Activated naive CD8-positive, alpha-beta T cell treated with anti-CD3 and anti-CD28 coated beads, Interleukin-2, amount 50 U/mL, for 24 hours (primary cell): ENCODE data around the gene APPBP2.
"Not testable (repeated sequence)": the region's sequence is repeated elsewhere in the genome, so short reads cannot be mapped to it uniquely, and the experiment has no call there.

Source experiments
- ATAC-seq: fragments of 150-1000 bp; cut with Tn5 transposase; one replicate; pipeline ENCODE4 v1.10.0; 2021
- DNase-seq: peaks from one replicate; pipeline ENCODE4 v3.0.0; 2021
- H3K27ac Mint-ChIP-seq: one replicate; pipeline ENCODE4 v1.8.0; 2021; ENCODE audit warnings: mild to moderate bottlenecking, mixed read lengths
- H3K27me3 Mint-ChIP-seq: one replicate; pipeline ENCODE4 v1.8.0; 2021; ENCODE audit warnings: mixed read lengths
- H3K36me3 Mint-ChIP-seq: one replicate; pipeline ENCODE4 v1.8.0; 2021; ENCODE audit warnings: low read depth, mixed read lengths
- H3K4me1 Mint-ChIP-seq: one replicate; pipeline ENCODE4 v1.8.0; 2021; ENCODE audit warnings: mixed read lengths
- H3K4me3 Mint-ChIP-seq: one replicate; pipeline ENCODE4 v1.8.0; 2021; ENCODE audit warnings: mild to moderate bottlenecking, moderate library complexity, mixed read lengths
- H3K9me3 Mint-ChIP-seq: one replicate; pipeline ENCODE4 v1.8.0; 2021; ENCODE audit warnings: mixed read lengths

Gene APPBP2

GRCh38 chr17:60445144-60445543 lies 80.9 kb downstream of the APPBP2 start:
- H3K4me1 Mint-ChIP-seq: no peaks in the 10 kb centered on the region
- no peak overlapping the region for H3K4me3 Mint-ChIP-seq
- no peak overlapping the region for H3K27ac Mint-ChIP-seq
- DNase-seq (no peak), ATAC-seq (no peak)
- H3K36me3 Mint-ChIP-seq: peaks cover 10% of the 10 kb centered on the region
- no peaks in the 10 kb centered on the region for H3K9me3 Mint-ChIP-seq
- no peaks in the 10 kb centered on the region for H3K27me3 Mint-ChIP-seq

- H3K9me3 Mint-ChIP-seq: no peaks in the 10 kb centered on the region
- no peak for DNase-seq
- ATAC-seq: no peak
- H3K4me3 Mint-ChIP-seq: no peak overlapping the region
- H3K27ac Mint-ChIP-seq: no peak overlapping the region
- peaks cover 7% of the 10 kb centered on the region for H3K36me3 Mint-ChIP-seq
- no peaks in the 10 kb centered on the region for H3K4me1 Mint-ChIP-seq
- no peaks in the 10 kb centered on the region for H3K27me3 Mint-ChIP-seq
Measured at GRCh38 chr17:60443713-60444112, 82.3 kb downstream of the APPBP2 start.

GRCh38 chr17:60442271-60443173 lies 83.5 kb downstream of the APPBP2 start:
- Mint-ChIP-seq H3K9me3 (no peaks in the 10 kb centered on the region), H3K27ac (no peak overlapping the region), H3K4me1 (no peaks in the 10 kb centered on the region), H3K27me3 (no peaks in the 10 kb centered on the region), H3K36me3 (no peaks in the 10 kb centered on the region), H3K4me3 (no peak overlapping the region)
- no peak for ATAC-seq
- no peak for DNase-seq

DNA sequence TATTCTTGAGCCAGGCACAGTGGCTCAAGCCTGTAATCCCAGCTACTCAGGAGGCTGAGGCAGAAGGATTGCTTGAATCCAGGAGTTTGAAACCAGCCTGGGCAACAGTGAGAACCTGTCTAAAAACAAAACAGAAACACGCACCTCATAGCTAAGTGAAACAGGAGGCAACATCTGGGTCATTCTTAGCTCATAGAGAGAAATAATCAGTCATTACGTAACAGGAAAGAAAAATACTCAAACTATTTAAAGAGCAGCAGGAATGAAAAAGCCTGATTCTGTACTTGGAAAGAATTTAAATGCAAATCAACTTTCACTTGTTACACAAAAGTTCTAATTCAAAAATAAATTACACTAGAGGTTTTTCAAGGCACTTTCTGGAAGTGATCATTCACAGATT lies 86.5 kb downstream of the APPBP2 start:
- Mint-ChIP-seq H3K9me3 (no peaks in the 10 kb centered on the region), H3K36me3 (no peaks in the 10 kb centered on the region), H3K27me3 (peaks cover 3% of the 10 kb centered on the region), H3K4me1 (peaks cover 3% of the 10 kb centered on the region), H3K4me3 (no peak overlapping the region), H3K27ac (no peak overlapping the region)
- DNase-seq (no peak), ATAC-seq (no peak)

DNA sequence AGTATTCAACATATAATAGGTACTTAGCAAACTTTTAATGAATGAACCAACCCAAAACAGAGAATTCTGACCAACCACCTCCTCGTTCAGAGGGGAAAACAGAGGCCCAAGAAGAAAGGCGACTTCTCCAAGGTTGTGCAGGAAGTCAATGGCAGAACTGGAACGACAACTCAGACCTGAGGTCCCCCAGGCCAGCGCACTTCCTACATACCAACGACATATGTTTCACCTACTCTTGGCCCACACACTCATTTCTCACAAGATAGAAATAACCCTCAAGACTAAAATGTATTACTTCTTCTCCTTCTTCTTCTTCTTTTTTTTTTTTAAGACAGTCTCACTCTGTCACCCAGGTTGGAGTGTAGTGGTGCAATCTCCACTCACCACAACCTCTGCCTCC lies 89.4 kb downstream of the APPBP2 start:
- no peak for DNase-seq
- peaks cover 3% of the 10 kb centered on the region for H3K4me1 Mint-ChIP-seq
- no peak overlapping the region for H3K27ac Mint-ChIP-seq
- no peaks in the 10 kb centered on the region for H3K9me3 Mint-ChIP-seq
- H3K36me3 Mint-ChIP-seq: no peaks in the 10 kb centered on the region
- no peak overlapping the region for H3K4me3 Mint-ChIP-seq
- peaks cover 3% of the 10 kb centered on the region for H3K27me3 Mint-ChIP-seq
- no peak for ATAC-seq

DNA sequence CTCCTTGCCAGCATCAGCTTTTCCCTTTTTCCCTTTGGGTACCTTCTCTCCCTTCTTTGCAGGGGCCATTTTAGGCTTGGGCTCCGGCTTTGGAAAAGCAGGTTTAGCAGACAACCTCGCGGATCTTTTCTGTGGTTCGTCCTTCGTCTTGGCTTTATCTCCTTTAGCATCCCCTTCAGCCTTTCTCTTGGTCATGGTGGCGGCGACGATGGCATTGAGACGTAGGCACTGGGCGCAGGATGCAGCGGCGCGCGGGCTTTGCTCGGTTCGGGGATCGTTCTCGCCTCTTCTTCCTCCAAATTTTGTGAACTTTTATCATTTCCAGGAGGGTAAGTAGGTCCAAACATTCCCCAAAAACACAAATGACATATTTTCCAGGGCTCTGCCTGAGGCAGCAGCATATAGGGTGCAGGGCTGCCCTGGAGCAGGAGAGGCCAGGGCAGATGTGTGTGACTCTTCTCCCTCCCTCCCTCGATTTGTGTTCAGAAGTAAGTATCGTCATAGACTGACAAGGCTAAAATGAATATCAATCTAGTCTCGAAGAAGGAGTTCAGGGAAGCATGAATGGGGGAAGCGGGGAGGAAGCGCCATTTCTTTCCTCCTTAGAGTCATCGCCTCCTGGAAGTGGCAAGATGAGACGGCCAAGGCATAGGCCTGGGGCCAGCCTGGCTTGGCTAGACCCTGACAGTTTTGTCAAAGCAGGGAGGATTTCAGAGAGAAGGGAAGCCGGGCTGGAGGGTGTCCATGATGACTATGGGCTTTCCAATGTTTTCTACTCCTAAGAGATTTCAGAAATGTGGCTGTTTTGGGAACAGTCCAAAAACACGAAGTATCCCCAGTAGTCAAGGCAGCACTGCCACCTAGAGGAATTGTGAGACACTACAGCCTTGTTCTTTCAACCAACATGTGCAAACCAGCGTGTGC lies 90.5 kb downstream of the APPBP2 start:
- peaks cover 3% of the 10 kb centered on the region for H3K27me3 Mint-ChIP-seq
- no peak overlapping the region for H3K27ac Mint-ChIP-seq
- no peaks in the 10 kb centered on the region for H3K9me3 Mint-ChIP-seq
- peaks cover 3% of the 10 kb centered on the region for H3K4me1 Mint-ChIP-seq
- ATAC-seq (peak; percentile 57), DNase-seq (peak; percentile 50)
- no peaks in the 10 kb centered on the region for H3K36me3 Mint-ChIP-seq
- H3K4me3 Mint-ChIP-seq: no peak overlapping the region

DNA sequence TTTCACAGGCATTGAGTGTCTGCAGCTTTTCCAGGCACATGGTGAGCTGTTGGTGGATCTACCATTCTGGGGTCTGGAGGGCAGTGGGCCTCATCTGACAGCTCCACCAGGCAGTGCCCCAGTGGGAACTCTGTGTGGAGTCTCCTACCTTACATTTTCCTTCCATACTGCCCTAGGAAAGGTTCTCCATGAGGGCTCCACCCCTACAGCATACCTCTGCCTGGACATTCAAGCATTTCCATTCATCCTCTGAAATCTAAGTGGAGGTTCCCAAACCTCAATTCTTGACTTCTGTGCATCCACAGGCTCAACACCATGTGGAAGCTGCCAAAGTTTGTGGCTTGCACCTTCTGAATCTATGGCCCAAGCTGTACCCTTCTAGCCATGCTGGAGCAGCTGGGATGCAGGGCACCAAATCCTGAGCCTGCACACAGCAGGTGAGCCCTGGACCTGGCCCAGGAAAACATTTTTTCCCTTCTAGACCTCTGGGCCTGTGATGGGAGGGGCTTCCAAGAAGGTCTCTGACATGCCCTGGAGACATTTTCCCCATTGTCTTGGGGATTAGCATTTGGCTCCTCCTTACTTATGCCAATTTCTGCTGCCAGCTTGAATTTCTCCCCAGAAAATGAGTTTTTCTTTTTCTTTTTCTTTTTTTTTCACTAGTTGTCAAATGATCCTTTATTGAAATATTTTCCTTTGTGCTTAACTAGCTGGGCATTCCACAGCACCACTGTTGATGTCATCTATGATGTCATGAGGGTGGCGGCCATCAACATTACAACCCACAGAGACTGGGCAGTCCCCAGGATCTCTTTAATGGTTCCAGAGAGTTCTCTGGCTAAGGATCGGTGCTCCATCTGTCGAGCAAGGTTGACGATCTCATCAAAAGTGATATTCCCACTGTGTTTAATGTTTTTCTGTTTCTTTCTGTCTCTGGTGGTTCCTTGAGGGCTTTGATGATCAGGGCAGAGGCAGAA lies 92.7 kb downstream of the APPBP2 start:
- DNase-seq, H3K36me3 Mint-ChIP-seq, H3K9me3 Mint-ChIP-seq, ATAC-seq, H3K4me3 Mint-ChIP-seq, H3K4me1 Mint-ChIP-seq, H3K27ac Mint-ChIP-seq, H3K27me3 Mint-ChIP-seq: not testable (repeated sequence)

DNA sequence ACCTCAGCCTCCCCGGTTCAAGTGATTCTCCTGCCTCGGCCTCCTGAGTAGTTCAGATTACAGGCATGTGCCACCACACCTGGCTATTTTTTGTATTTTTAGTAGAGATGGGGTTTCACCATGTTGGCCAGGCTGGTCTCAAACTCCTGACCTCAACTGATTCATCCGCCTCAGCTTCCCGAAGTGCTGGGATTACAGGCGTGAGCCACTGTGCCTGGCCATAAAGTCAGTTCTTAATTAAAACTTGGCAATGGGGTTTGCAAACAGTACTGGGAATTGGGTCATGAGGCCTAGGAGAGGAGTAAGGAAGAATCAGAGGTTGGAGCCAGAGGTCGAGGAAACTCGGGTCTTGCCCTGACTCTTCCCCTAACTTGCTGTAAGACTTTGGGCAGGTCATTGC lies 95.5 kb downstream of the APPBP2 start:
- H3K27ac Mint-ChIP-seq, DNase-seq, H3K4me1 Mint-ChIP-seq, ATAC-seq, H3K36me3 Mint-ChIP-seq, H3K27me3 Mint-ChIP-seq, H3K4me3 Mint-ChIP-seq, H3K9me3 Mint-ChIP-seq: not testable (repeated sequence)

- not testable (repeated sequence) for H3K9me3 Mint-ChIP-seq, DNase-seq, H3K27ac Mint-ChIP-seq, H3K36me3 Mint-ChIP-seq, H3K4me3 Mint-ChIP-seq, H3K4me1 Mint-ChIP-seq, ATAC-seq, H3K27me3 Mint-ChIP-seq
Measured at GRCh38 chr17:60428491-60428890, 97.6 kb downstream of the APPBP2 start.

- H3K9me3 Mint-ChIP-seq: no peaks in the 10 kb centered on the region
Measured at GRCh38 chr17:60426596-60426995, 99.4 kb downstream of the APPBP2 start.

DNA sequence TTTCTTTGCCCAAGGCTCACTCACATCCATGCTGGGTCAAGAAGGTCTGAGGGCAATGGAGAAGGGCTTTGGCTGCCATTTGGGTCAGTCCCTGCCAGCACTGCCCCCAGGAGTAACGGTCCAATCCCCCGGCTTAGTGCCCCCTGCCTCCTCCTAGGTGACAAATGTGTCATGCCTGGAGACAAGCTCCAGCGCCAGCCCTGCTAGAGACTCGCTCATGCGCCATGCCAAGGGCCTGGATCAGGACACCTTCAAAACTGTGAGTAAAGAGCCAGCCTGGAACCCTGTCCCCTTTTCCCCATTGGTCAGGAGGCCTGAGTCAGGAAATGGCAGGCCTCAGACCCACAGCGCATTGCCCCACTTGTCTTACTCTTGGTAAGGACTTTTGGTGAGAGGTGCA lies 100.4 kb downstream of the APPBP2 start:
- peaks cover 6% of the 10 kb centered on the region for H3K4me1 Mint-ChIP-seq
- ATAC-seq (no peak), DNase-seq (no peak)
- H3K4me3 Mint-ChIP-seq: no peak overlapping the region
- peaks cover 2% of the 10 kb centered on the region for H3K27me3 Mint-ChIP-seq
- no peaks in the 10 kb centered on the region for H3K36me3 Mint-ChIP-seq
- no peak overlapping the region for H3K27ac Mint-ChIP-seq
- no peaks in the 10 kb centered on the region for H3K9me3 Mint-ChIP-seq

More at GRCh38 chr17:60426596-60426995, 99.4 kb downstream of the APPBP2 start:
- Mint-ChIP-seq H3K27ac (no peak overlapping the region), H3K36me3 (no peaks in the 10 kb centered on the region), H3K4me3 (no peak overlapping the region), H3K4me1 (peaks cover 1% of the 10 kb centered on the region), H3K27me3 (peaks cover 2% of the 10 kb centered on the region)
- DNase-seq (no peak), ATAC-seq (no peak)

- Mint-ChIP-seq H3K36me3 (no peaks in the 10 kb centered on the region), H3K27ac (no peak overlapping the region), H3K9me3 (peaks cover 4% of the 10 kb centered on the region), H3K4me1 (peaks cover 6% of the 10 kb centered on the region), H3K4me3 (no peak overlapping the region), H3K27me3 (no peaks in the 10 kb centered on the region)
- no peak for ATAC-seq
- DNase-seq: no peak
Measured at GRCh38 chr17:60423865-60424264, 102.2 kb downstream of the APPBP2 start.

DNA sequence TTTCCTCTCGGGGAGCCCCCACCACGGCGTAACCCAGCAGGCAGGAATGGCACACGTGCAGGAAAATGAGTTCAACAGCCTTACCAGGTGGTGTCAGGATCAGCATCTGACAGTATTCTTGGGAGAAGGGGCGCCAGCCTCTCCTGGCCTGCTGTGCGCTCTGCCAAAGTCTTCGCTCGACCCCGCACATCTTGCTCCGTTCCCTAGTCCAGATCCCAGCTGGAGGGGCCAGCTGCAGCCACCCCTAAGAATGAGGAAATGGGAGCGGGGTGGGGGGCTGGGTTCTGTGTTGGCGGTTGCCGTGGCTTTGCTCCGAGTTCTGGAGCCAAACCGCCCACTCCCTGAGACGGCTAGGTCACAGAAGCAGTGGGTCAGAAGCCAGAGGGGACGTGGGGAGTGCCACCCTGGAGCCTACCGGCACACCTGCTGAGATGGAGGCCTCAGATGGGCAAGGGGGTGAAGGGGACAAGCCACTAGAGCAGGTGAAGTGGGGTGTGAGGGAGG lies 103.8 kb downstream of the APPBP2 start, which contains the start of gene CHCT1:
CHCT1 (plus strand) TSS at position 328 of the 504 bp plus-strand sequence; CDS start at position 432, 104 bp downstream.
- Mint-ChIP-seq H3K27ac (peak within 1 kb of the TSS; percentile 71), H3K27me3 (no peaks in the 10 kb centered on the region), H3K9me3 (peaks cover 4% of the 10 kb centered on the region), H3K36me3 (no peaks in the 10 kb centered on the region), H3K4me1 (peaks cover 6% of the 10 kb centered on the region), H3K4me3 (peak within 1 kb of the TSS; percentile 73)
- ATAC-seq: no peak
- no peak for DNase-seq
